ENCODE results near the gene LMAN2. TPM values are rescaled to one million over a fixed set of nuclear protein-coding genes. Genes with fewer than 3 reads are reported as not detected.
A peak's percentile ranks its signal among the peaks of the same experiment; 100 is the strongest.
"Not testable (repeated sequence)": the region's sequence is repeated elsewhere in the genome, so short reads cannot be mapped to it uniquely, and the experiment has no call there.

Gene LMAN2
- total RNA-seq, 1 experiment from 2014 or later = 128 TPM

- H3K36me3 ChIP-seq (ENCODE audit: control insufficient read depth in 1 of 2, insufficient read depth in 2 of 2, low read length in 2 of 2) = peaks cover 8 to 14% of the 10 kb centered on the region in 2 experiments; a peak in 2 of 4 replicates
- H3K9me2 ChIP-seq (ENCODE audit: insufficient read depth) = no peaks in the 10 kb centered on the region
- H3K27ac ChIP-seq (ENCODE audit: low read depth, low read length) = no peak overlapping the region
- RAD21 ChIA-PET (ENCODE audit: low non-redundant PET in 1 of 2, low total read pairs in 2 of 2, uncharacterized antibody in 2 of 2, unreplicated experiment in 2 of 2) = interaction anchor here in 1 of 2 experiments (0.6 kb wide), 1 partner anchor 149 kb away, joined by 3 read pairs; no protein-coding TSS in a partner anchor
- no TSS peak for BruUV-seq (replicated peaks)
- POLR2A ChIA-PET = interaction anchor here (1.0 kb wide), 1 partner anchor 150 kb away, joined by 3 read pairs; no protein-coding TSS in a partner anchor
- H3K9me3 ChIP-seq (ENCODE audit: control insufficient read depth in 1 of 2, insufficient read depth in 1 of 2, low read depth in 1 of 2, low read length in 2 of 2) = no peaks in the 10 kb centered on the region
- no peak for DNase-seq (ENCODE audit: low read depth, low spot score)
- intact Hi-C loops (cut with micrococcal nuclease) = loop anchor here (10.0 kb wide), 1 partner anchor 652 kb away; no protein-coding TSS in a partner anchor
- ATAC-seq = no peak
- CTCF ChIA-PET = no interaction called here
- TF ChIP-seq, protein P1, sequence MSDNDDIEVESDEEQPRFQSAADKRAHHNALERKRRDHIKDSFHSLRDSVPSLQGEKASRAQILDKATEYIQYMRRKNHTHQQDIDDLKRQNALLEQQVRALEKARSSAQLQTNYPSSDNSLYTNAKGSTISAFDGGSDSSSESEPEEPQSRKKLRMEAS (IDR thresholded peaks at IDR 0.05) = no peak
- TF ChIP-seq POLR2AphosphoS5 (IDR thresholded peaks at IDR 0.05; ENCODE audit: low read depth, low read length) = 0 out of 2 replicates have a peak, but pooled peaks have one; percentile 30
- H3K4me3 ChIP-seq (replicated peaks in 1 of 2; ENCODE audit: low read depth in 1 of 2, low read length in 2 of 2) = no peak overlapping the region
- no peak overlapping the region for H2AFZ ChIP-seq (ENCODE audit: low read depth, low read length, poor library complexity, severe bottlenecking)
- peaks cover 28% of the 10 kb centered on the region for H3K79me2 ChIP-seq (ENCODE audit: insufficient read depth, low read length)
- no peak overlapping the region for H3K9ac ChIP-seq (ENCODE audit: low read length)
- peaks cover 22 to 57% of the 10 kb centered on the region in 2 experiments for H3K4me1 ChIP-seq (ENCODE audit: control insufficient read depth in 1 of 2, insufficient read depth in 2 of 2, low read length in 2 of 2)
- no peak overlapping the region for H3K4me2 ChIP-seq (ENCODE audit: low read length)
- peaks cover 8% of the 10 kb centered on the region; the same call in 1 of the 2 replicates for H4K20me1 ChIP-seq (ENCODE audit: insufficient read depth)
- no peaks in the 10 kb centered on the region for H3K27me3 ChIP-seq (ENCODE audit: insufficient read depth, low read length)
These were observed 44.6 kb downstream of the LMAN2 start for GRCh38 chr5:177306674-177307543.

DNA sequence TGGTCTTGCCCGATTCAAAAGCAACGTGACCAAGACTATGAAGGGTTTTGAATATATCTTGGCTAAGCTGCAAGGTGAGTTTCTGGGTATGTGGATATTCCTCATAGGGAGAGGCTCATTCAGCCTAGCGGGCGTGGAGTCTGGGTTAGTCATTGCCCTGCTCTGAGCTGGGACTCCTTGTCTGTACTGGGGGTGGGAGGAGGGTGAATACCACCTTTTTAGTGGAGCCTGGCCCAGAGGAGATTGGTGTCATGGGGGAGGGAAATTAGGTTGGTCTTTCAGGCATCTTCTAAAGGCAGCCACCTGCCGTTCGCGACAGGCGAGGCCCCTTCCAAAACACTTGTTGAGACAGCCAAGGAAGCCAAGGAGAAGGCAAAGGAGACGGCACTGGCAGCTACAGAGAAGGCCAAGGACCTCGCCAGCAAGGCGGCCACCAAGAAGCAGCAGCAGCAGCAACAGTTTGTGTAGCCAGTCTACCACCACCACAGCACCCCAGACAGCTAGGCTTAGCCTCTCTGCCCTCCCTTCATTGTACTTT lies 45.3 kb downstream of the LMAN2 start:
- DNase-seq (ENCODE audit: low read depth, low spot score); H3K27ac ChIP-seq (ENCODE audit: low read depth, low read length); H3K4me3 ChIP-seq (replicated peaks in 1 of 2; ENCODE audit: low read depth in 1 of 2, low read length in 2 of 2); H2AFZ ChIP-seq (ENCODE audit: low read depth, low read length, poor library complexity, severe bottlenecking); RAD21 ChIA-PET (ENCODE audit: low non-redundant PET in 1 of 2, low total read pairs in 2 of 2, uncharacterized antibody in 2 of 2, unreplicated experiment in 2 of 2); ATAC-seq; H3K27me3 ChIP-seq (ENCODE audit: insufficient read depth, low read length); H3K9me3 ChIP-seq (ENCODE audit: control insufficient read depth in 1 of 2, insufficient read depth in 1 of 2, low read depth in 1 of 2, low read length in 2 of 2); H3K9ac ChIP-seq (ENCODE audit: low read length); H3K4me2 ChIP-seq (ENCODE audit: low read length); H3K9me2 ChIP-seq (ENCODE audit: insufficient read depth); CTCF ChIA-PET; BruUV-seq (replicated peaks); H4K20me1 ChIP-seq (ENCODE audit: insufficient read depth); POLR2A ChIA-PET: not testable (repeated sequence)
- H3K79me2 ChIP-seq (ENCODE audit: insufficient read depth, low read length) = peaks cover 28% of the 10 kb centered on the region
- peaks cover 29 to 58% of the 10 kb centered on the region in 2 experiments for H3K4me1 ChIP-seq (ENCODE audit: control insufficient read depth in 1 of 2, insufficient read depth in 2 of 2, low read length in 2 of 2)
- intact Hi-C loops (cut with micrococcal nuclease) = loop anchor here (10.0 kb wide), 1 partner anchor 651 kb away; no protein-coding TSS in a partner anchor
- H3K36me3 ChIP-seq (ENCODE audit: control insufficient read depth in 1 of 2, insufficient read depth in 2 of 2, low read length in 2 of 2) = peaks cover 8 to 14% of the 10 kb centered on the region in 2 experiments; a peak in 2 of 4 replicates
